HG02884 (cell line): ENCODE results near the gene CSH1.
"Not testable (repeated sequence)": the region's sequence is repeated elsewhere in the genome, so short reads cannot be mapped to it uniquely, and the experiment has no call there.

Source experiments
- ATAC-seq: cut with Tn5 transposase; IDR thresholded peaks from one replicate; pipeline ENCODE4 v1.9.1; 2021; ENCODE audit warnings: mild to moderate bottlenecking, moderate library complexity; ENCODE audit not compliant: unreplicated experiment

The CSH1 gene

DNA sequence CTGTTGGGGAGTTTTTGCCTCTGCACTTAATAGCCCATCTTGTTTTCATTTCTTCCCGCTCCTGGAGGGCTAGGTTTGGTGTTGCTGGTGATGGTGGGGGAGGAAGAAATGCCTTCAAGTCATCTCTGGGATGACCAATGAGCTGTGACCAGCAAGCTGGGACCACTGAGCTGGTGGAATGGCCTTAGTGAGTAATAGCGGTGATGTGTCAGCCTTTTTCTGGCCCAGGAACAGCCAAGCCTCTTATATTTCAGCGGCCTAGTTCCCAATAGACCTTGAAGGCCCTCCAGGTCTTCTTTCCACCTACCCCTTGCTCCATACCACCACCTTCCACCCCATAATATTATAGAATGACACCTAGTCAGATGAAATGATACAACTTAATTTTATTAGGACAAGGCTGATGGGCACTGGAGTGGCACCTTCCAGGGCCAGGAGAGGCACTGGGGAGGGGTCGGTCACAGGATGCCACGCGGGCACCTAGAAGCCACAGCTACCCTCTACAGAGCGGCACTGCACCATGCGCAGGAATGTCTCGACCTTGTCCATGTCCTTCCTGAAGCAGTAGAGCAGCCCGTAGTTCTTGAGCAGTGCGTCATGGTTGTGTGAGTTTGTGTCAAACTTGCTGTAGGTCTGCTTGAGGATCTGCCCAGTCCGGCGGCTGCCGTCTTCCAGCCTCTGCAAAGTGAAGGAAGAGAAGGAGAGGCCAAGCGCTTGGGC, 24.6 kb downstream of the CSH1 start:
- not testable (repeated sequence) for ATAC-seq

DNA sequence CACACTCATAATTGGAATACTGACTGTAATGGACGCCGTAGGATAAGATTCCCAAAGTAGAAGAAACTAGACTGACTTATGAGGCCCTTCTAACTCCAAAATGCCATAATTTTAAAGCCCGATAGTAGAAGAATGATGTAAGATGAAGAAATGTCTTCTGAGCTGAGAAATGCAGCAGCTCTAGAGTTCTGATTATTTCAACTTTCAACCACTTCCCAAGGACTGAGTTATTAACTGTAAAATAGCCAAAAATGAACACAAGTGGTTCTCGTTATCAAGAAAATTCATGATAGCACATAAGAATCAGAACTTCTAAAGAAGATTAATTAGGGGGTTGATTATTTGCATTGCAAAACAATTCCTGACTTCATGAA, 26.1 kb downstream of the CSH1 start:
- ATAC-seq: not testable (repeated sequence)

DNA sequence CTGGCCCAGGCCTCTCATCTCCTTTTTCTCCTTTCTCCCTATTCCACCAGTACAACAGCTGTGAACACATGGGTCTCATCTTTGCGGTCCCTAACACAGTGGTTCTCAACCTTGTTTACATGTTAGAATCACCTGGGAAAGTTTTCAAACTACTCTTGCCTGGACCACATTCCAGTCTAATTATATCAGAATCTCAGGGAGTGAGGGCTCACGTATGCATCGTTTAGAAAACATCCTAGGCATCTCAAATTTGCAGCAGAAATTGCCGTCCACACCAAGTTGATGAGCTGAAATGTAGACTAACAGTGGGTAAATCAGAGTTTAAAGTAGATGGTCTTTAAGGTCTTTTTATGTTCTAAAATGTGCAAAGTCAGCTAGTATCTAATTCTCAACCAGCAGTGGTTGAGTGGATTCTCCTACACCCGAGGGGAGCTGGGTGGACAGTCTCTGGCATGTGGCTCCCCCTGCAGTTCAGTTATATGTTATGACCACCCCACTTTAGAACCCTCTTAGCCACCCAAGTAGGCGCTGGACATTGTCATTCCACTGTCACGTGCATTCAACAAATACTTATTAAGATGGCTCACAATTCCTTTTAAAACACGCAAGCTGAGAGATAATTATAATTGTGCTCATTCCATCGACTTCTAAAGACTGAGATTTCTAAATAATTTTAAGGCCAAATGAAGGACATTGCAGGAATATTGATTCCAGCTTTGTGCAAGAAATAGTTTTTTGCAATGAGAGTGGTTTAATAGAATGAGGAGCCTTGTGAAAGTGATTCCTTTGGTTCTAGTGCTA, 26.7 kb downstream of the CSH1 start:
- not testable (repeated sequence) for ATAC-seq

GRCh38 chr17:63866625-63867024, 29.7 kb downstream of the CSH1 start:
- not testable (repeated sequence) for ATAC-seq

DNA sequence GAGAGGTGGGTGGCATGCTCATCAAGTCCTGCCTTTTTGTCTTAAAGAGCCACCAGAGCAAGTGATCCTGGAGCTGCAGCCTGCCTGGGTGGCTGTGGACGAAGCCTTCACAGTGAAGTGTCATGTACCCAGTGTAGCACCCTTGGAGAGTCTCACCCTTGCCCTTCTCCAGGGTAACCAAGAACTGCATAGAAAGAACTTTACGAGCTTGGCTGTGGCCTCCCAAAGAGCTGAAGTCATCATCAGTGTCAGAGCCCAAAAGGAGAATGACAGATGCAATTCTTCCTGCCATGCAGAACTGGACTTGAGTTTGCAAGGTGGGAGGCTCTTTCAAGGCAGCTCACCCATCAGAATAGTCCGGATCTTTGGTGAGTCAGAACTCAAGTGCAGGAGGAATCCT, 37.1 kb downstream of the CSH1 start:
- ATAC-seq: no peak

GRCh38 chr17:63856425-63856824, 39.9 kb downstream of the CSH1 start:
- not testable (repeated sequence) for ATAC-seq

DNA sequence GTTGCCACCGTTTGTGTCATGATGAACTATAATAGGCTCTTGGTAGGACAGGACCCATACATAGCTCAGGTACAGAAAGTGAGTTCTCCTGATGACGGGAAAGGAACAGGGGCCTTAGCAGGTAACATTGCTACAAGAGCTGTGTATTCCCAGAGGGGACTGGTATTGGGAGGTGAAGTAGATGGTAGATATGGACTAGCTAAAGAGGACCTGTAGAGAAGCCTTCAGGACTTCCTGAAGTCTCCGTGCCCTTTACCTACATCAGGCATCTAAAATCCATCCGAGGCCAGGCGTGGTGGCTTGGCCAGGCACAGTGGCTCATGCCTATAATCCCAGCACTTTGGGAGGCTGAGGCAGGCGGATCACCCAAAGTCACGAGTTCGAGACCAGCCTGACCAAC, 41.2 kb downstream of the CSH1 start:
- no peak for ATAC-seq

DNA sequence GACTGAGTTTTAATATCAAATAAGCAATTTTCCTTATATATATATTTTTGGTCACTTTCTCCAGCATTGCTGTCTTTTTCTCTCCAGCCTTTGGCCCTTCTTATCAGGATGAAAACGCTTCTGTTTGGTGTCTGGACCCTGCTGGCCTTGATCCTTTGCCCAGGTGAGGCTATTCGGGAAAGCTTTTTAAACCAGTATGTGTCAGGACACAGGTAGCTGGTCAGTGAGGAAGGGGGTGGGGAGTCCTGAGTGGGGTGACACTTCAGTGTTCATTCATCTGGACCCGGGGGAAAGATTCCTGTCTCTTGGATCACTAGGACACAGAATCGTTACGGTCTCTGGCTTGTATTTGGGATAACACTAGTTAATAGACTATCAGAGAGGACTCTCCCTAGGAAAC, 41.7 kb downstream of the CSH1 start:
- no peak for ATAC-seq

- ATAC-seq: no peak
Observed at GRCh38 chr17:63853260-63853659, 43.1 kb downstream of the CSH1 start.

- no peak for ATAC-seq
Observed at GRCh38 chr17:63850401-63850800, 46.0 kb downstream of the CSH1 start.

DNA sequence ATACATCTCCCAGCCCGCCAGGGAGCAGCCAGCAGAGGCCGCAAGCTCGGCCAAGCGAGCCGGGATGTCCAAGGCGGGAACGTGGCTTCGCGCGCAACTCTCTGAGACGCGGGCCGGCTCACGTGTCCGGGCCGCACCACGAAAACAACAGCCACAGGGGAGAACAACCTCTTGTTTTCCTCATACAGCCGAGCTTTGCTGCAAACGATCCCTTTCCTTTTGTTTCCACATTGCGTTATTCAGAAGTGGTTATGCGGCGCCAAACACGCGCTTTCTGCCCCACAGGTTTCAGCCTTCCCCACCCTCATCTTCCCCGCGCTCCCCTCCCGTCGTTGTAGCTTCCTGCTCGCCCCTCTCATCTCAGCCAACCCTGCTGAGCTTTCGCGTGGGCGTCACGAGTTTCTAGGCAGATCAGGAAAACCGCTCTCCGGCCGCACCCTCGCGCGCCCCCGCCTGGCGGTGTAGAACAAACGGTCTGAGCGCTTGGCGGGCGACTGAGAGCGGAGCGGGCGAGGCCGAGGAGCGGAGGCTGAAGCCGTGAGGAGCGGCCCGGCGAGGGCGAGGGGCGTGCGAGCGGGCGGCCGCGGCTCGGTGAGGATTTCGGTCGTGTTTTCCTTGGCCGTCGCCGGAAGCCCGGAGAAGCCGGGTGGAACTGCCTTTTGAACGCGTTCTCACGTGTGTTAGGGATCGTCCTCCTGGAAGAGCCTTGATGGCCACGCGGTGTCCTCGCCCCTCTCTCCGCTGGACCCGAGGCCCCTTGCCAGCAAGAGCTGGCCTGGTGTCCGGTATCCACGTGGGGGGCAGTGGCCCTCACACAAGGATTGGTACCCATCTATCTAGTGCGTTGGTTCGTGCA, 47.3 kb downstream of the CSH1 start:
- peak; percentile 76 for ATAC-seq

DNA sequence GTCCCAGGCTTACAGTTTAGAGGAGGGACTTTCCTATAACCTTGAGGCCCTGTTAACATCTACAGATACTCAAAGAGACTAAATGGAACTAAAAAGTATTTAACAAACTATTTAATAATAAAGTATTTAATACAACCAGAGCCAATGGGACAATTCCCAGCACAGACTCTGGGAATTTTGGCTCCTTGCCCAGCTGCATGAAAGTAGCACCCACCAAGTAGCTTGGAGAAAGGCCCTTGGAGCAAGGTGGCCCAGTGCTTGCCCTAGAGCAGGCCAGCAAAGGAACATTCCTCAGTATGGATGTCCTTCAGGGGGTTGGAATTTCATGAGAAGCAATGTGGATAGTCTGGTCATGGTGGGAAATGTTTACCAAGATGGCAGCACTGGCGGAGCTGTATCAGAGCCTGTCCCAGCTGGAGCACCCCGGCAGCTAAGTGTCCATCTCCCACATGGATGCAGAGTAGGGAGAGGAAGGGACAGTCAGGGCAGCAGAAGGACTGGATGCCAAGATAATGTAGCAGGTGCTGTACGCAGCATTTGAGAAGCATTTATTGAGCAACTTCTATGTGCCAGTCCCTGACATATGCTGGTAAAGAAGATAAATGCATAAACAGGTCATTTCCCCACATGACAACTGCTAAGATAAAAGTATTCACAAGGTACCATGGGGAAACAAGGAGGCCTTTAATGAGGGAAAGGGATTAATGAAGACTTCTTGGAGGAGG, 48.7 kb downstream of the CSH1 start:
- ATAC-seq: no peak

DNA sequence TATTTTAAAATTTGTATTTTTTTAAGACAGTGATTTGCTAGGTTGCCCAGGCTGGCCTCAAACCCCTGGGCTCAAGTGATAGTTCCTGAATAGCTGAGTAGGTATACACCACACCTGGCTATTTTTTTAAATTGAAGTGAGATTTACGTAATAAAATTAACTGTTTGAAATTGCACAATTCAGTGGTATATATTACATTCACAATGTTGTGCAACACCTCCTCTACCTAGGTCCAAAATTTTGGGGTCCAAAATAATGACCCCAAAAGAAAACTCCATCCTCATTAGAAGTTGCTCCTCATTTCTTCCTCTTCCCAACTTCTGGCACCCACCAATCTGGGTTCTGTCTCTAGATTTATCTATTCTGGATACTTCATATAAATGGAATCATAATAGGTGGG, 50.9 kb downstream of the CSH1 start:
- ATAC-seq: no peak
